HCEC 1CT (cell line): ENCODE results near the gene IGSF9.
A peak's percentile ranks its signal among the peaks of the same experiment; 100 is the strongest.

Source experiments
- DNase-seq: peaks from one replicate; pipeline ENCODE4 v3.0.0-alpha.2; 2017

IGSF9 gene

DNA sequence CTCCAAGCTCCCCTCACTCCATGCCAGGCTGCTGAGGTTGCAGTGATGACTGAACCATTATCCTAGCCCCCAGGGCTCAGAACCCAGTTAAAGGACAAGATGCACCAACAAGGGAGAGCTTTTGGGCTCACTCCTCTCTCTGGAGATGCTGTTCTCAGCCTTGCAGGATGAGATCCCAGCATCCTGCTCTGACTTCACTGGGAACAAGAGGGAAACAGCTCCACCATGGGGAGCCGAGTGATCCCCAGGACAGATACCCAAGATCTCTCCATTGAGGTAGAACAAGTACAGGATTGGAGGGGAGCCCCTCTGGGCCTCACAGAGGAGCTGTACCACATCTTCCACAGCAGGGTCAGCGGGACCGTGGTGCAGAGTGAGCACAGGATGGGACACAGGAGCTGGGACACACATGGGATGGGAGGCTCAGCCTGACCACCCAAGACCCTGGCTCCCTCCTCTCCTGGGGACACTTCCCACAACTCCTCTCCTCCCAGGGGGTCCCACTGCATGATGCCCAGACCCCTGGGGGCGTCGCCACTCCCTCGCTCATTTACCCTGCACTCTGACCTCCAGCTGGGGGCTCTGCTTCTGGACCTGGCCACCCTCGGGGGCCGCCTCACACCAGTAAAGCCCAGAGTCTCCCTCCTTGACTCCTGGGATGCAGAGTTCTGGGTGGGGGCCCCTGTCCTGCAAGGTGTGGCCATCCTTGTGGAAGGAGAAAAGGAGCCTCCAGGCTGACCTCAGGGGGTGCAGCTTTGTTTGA is 27.2 kb upstream of the IGSF9 start:
- DNase-seq = no peak

DNA sequence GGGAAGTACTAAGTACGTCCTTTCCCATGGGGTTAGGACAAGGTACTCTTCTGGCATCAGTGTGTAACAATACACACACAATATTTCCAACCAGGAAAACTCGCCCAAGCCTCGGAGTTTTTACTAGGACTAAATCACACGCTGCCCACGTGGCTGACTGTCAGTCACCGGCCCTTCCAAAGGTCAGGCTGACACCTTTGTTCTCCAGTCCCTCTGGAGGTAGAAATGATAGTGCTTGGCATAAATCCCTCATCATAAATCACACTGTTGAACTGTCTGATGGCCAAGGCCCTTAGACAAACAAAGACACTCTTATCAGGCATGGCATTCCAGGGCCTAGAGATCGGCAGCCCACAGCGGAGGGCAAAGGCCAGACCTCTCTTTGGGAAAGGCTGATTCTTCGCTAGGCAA is 25.5 kb upstream of the IGSF9 start:
- DNase-seq = no peak

DNA sequence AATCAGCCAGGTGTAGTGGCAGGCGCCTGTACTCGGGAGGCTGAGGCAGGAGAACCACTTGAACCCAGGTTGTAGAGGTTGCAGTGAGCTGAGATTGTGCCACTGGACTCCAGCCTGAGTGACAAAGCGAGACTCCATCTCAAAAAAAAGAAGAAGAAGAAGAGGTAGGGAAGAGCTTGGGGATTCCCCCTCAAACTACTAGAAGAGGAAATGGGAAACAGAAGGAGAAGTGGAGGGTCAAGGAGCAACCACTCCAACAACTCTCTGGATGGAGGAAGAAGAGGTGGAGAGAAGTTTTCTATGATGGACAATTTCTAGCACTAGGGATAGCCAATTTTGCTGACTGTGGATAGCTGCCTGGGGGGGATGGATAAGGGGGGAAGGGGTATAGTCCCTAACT is 23.5 kb upstream of the IGSF9 start:
- DNase-seq = no peak

DNA sequence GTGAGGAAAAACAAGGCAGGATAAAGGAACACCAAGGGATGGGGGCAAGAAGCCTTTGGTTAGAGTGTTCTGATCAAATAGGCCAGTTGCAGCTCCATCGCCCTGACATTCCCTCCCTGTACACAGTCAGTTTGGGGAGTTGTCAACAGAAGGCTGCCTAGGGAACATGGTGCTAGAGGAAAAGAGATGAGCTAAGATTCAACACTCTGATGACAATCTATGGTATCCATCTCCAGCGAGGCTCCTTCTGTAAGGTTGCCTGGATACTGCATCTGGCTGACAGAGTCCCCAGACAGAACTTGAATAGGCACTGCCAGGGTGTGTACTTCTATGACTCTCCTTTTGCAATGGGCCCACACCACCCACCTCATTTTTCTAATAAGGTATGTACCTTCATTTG is 19.9 kb upstream of the IGSF9 start:
- no peak for DNase-seq

DNA sequence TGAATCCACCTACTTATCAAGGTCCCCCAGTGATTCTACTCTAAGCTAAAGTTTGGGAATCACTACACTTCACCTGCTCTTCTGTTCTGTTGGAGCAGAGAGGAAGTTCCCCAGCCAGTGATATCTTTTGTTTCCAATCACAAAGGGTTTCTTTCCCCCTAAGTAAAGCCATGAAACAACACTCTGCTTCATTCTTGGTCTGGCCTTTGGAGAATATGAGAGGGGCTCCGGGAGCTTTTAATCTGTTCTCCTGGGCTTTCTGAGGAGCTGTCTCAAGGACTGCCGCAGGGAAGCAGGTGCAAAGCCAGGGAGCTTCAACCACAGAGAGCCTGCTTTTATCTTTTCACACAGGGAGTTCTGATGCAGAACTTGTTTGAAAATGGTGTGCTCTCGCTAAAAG is 18.7 kb upstream of the IGSF9 start:
- no peak for DNase-seq

DNA sequence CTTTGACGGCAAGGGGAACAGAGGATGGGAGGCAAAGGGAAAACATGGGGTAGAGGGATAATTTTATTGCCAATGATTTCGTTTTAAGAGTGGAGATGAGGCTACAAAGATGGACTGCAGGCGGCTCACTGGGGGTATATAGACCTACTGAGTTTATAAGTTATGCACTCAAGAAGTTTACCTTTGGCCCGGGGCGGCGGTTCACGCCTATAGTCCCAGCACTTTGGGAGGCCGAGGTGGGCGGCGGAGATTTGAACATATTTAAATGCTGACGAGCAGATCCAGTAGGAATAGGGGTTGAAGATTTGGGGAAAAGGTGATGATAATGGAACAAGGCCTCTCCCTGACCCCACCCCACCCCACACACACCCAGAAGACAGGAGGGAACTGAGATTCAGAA is 16.8 kb upstream of the IGSF9 start:
- DNase-seq = no peak

DNA sequence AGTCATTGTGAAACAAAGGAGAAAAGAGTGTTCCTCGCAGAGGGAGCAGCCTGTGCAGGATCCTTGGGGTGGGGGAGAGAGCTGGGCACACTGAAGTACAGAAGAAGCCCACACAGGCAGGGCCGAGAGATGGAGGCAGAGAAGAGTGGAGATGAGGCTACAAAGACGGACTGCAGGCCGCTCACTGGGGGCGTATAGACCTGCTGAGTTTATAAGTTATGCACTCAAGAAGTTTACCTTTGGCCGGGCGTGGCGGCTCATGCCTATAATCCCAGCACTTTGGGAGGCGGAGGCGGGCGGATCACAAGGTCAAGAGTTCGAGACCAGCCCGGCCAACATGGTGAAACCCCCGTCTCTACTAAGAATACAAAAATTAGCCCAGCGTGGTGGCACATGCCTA is 16.2 kb upstream of the IGSF9 start:
- DNase-seq = no peak

DNA sequence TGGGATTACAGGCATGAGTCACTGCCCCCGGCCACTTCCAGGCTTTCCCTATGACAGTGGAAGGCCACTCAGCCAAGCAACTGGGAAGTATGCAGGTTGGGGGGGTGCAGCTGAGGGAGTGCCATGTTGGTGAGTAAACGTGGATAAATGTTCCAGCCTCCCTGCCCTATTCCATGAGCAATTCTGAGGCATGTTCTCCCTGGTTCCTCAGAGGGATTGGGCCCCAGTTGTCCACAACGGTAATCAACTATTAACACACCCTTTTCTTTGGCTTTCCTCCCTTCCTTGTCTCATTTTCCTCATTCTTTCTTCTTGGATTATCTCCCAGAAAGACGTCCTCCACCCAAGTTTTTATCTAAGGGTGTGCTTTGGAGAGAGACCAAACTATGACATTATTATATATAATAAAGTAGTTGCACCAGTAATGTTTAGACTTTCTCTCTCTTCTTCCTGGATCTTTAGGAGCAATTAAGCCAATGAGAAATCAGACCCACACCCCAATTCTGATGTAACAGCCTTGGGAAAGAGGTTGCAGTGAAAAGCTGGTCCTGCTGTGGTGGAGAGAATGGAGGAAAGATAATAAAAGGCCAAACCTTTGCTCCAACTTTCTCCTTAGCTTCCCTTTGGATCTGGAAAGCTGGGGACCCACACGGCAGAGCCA is 15.4 kb upstream of the IGSF9 start:
- DNase-seq = peak; percentile 86

DNA sequence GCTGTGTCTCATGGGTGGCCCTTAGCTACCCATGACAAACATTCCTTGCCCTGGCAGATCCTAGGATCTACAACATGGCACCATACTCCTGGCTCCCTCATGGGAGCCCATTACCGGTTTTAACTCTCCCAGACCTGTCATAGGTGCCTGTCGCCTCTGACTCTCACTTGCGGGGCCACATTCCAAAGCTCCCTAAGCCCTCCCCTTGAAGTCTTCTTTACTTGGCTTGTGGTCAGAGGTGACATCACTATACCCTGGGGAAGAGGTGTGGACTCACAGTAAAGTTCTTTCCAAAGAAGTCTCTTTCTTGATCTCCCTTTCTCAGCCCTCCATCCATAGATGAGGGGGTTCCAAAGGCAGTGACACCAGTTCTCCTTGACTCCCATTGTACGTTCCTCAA is 14.0 kb upstream of the IGSF9 start:
- no peak for DNase-seq

DNA sequence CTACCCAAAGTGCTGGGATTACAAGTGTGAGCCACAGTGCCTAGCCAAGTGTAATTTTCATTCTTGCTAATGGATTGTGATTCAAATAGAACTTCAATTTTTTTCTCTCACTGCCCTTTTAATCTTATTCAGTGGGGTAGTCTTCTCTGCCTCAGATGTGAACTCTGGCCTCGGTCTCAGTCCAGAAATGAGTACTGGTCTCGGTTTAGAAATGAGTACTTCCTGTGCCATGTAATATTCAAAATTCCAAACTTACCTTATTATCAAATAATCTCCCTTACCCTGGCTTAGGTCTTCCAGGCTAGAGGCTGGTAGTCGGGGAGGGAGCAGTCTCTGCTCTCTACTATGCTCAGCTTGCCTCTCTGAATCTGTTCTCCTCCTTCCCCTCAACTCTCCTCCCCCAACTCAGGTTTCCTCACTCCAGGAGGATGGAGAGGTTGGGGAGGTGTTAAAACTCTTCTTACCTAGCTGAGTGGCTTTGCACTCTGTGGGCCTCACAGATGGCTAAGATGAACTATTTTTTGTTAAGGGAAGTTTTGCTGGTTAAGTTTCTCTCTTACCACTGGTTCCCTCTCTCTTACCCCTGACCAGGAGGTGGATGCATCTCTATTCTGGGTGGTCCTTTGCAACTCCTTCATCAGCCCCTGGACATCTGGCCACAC is 13.4 kb upstream of the IGSF9 start:
- no peak for DNase-seq

DNA sequence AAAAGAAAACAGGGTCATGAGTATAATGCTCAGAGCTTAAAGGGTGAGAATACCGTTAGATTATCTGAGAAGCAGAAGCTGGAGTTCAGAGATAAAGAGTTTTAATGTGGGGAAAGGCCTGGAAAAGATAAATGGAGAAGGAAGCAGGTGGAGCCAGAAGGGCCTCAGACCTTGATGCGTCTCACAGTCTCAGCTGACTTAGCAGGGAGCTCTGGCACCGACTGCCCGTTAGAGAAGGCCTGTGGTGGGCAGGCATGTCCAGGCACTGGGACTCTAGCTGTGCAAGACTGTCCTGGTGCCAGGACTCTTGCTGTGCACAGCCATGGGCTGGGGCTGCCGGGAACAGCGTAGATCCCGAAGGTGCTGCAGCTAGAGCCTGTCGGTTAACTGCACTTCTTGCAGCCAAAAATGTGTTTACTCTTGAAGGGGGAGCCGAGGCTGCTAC is 12.4 kb upstream of the IGSF9 start:
- no peak for DNase-seq

DNA sequence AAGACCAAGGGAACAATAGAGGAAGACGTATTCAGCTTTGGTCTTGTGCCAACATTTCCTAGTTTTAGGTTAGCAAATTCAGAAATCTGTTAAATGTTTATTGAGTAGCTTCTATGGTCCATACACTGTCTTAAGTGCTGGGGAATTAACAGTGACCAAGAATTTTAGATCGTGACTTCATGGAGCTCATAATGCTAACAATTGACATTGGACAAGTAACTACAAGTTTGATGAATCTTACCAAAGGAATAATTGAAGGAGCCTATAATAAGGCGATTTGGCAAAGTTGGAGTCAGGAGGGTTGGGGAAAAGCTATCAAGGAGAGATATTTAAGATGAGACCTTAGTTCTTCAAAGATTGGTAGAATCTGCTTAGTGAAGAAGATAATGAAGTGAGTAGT is 10.0 kb upstream of the IGSF9 start:
- DNase-seq = no peak

DNA sequence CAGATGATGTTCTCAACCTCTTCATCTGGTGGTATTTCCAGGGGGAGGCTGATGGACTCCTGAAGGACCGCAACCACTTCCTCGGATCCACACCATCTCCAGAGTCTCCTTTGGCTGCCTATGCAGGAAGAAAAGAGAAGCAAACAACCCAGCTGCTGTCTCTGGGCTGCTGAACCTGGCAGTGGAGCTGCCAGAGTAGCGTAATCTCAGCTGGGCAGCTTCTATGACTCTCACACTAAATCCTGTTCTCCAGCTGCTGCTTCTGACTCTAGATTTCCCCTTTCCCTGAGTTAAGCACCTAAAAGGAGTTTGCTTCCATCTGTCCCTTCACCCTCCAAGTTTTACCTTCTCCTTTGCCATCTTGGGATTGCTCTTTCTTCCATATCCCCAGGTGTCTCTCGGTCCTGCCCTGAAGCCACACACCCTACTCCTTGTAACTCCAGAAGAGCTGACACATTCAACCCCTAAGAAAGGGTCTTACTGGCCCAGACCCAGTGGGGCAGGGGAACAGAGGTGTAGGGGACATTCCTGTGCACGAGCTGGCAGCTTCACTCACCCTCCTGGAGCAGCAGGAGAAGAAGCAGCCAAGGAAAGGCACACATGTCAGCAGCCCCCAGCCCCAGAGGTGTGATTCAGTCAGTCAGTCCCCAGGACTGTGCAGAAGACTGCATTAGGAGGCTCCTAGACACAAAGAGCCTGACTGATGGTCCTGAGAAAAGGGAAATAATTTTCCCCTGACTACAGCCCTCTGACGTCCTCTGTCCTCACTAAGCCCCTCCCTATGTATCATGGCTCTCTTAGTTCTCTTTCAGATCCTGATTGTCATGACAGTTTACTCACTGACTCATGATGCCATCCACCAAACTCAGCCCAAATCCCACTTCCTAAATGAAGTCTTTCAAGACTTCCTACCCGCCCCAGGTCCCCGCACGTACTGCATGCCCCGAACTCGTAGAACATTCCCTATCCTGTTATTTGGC is 8.4 kb upstream of the IGSF9 start, which contains the start of gene SLAMF9:
Gene SLAMF9, minus strand, starts transcription at position 702 of the 980 bp plus-strand sequence. Its CDS starts 100 bp downstream, at position 602.
- peak; percentile 48 for DNase-seq

DNA sequence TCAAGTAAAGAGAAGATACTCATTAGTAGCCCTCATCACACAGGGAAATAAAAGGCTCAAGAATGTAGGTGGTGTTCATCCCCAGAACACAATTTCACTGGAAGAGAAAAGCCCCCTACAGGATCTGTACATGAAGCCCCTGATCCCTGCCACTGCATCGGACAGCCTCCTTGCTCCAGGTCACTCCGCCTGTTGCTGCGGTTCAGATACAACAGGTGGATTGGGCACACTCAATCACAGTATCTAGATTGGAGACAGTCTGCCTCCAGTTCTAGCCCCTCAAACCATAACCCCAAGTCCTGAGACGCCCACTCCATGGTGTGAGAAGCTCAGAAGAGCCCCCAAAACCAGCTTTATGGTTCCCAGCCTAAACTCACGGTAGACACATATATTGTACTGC is 7.5 kb upstream of the IGSF9 start:
- no peak for DNase-seq

DNA sequence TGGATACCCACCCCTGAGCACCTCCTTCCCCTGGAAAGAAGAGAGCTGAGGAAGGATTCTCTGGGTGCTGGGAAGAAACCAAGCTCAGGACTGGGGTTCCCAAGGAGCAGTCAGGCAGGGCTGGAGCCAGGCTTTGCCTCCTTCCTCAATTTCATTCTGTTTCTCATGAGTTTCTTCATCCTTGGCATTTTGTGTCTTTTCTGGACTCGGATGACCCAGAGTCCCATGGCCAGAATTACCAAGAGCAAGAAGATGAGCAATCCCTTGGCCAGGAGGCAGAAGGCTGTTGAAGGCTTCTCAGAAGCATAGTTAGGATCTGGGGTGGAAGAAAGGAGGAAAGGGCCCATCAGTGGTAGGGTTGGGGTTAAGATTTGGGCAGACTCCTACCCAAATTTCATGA is 6.1 kb upstream of the IGSF9 start:
- DNase-seq = no peak

DNA sequence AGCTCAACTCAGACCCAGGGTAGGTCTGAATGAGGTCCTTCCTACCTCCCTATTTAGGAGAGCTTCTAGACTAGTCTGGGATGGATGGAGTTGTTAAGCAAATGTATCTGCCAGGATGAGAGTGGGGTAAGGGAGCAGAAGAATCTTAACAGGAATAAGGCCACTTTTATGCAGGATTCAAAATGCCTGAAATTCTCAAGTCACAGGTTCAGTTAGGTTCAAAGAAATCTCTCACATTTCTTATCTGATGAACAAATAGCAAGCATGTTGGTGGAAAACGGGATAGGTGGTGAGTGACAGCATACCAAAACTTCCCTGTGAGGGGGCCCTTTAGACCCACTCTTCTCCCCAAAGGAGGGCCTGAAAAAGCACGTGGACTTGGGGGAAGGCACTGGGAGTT is 5.6 kb upstream of the IGSF9 start:
- DNase-seq = no peak

DNA sequence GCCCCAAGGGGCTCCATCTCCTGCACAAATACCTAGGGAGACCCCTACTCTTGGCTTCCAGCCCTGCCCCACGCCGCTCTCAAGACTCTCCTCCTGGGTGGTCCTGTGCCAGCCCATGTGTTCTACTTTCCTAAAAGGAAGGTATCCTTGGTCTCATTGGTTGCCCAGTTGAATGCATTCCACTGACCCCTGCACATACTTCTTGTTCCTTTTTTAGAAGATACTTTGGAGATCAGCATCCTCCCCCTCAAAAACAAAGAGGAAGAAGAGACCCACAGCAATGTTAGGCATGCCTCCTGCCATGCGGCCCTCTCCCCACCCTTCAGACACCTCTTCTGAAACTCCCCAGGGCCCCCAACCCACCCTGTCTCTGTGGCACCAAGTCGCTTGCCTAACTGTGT is 4.6 kb upstream of the IGSF9 start:
- DNase-seq = no peak

DNA sequence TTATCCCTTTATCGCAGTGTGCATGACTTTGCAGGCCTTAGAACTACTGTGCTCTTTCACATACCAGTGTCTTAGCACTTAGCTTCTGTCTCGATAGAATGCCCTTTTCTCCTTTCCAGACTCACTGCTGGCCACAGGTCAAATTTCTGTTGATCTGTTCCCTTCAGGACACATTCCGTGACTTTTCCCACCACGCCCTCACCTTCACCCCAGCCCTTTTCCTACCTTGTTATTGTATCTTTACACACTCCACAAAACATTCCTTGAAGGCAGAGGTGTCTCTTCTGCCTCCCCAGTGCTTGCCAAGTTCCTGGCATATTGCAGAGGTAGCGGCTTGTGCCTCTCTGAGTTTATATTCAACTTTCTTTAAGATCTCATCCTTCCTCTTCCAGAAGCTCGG is 3.7 kb upstream of the IGSF9 start:
- no peak for DNase-seq

DNA sequence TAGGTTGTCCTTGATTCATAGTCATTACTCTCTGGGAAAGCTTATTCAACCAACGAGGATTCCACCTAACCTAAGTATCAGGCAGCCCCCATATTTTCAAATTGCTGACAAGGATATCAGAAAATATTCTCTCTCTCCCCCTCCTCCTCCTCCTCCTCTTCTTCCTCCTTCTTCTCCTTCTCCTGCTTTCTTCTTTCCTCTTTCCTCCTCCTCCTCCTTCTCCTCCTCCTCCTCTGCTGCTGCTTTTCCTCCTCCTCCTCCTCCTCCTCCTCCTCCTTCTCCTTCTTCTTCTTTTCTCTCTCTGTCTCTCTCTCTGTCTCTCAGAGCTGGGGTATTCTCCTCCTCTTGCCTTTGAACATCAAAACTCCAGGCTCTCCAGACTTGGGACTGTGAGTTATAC is 2.5 kb upstream of the IGSF9 start:
- DNase-seq = no peak

DNA sequence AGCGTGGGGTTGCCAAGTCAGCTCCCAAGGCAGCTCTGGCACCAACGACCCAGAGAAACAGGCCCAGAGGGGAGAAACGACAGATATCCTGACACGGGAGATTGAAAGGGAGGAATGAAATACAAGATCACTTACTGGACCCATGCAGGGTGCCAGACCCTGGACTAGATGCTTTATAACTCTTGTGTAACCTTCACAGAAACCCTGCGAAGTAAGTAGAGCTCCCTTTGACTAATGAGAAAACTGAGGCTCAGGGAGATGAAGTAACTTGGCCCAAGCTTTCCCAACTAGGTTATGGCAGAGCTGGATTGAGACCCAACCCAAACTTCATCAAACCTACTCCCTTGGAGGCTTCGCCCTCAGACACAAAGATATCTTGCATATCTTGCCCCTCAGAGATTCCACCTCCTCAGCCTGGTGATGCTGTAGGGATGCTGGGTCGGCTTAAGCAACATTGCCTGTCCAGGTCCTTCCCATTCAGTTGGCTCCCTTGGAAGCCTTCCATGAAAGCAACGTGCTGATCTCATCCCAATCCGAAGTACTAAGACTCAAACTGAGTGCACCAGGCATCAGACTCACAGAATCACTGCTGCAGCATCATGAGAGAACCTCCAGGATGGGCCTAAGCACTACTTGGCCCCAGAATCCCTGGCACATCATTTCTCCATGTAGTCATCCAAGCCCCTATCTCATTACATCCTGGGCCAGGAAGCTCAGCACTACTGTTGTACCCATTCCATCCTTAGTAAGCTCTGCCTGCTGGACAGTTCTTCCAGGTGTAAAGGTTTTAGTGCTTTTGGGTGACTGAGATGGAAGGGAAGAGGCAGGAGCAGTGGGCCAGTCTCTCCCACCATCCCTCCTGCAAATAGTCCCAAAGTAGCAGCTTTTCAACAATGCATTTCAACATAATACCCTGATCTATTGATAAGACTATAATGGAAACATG is 1.1 kb upstream of the IGSF9 start:
- DNase-seq = no peak

DNA sequence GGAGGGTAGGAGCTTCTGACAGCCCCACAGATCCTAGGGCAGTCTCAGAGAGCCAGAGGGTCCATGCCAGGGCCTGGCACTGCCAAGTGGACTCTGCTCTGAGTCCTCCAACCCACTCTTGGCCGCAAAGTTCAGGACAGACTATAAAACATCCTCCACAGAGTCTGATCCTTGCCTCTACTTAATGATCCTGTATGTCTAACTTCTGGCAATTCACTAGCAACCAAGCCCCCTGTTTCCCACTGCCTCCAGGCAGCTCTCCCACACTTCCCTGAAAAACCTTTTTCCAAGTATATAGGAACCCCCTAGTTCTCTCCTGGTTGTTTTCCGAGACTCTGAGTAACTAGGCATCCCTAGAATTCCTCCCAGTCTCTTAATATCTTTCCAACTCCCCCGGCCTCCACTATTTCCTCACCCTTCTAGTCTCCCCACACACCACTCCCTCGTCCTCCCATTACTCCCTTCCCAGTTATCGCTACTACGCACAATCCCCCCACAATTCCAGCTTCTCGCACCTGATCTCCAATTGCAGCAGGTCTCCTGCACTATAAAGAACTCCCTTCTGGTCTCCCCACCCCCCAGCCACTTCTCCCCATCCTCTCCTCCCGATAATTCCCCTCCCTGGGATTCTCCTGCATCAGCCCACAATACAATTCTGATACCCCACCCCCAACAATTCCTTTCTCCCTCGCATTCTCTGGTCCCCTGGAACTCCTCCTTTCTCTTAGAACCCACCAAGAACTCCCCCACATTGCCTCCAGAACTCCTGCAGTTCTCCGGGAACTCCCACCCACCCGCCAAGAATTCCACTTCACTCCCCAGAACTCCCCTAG is 574 bp downstream of the IGSF9 start:
- no peak for DNase-seq
